NCI-H128 (cell line): ENCODE measurements around the gene TOPORS.

Source experiments
- DNase-seq: peaks from one replicate; lab custom pipeline; 2025; ENCODE audit not compliant: unreplicated experiment; lab: John Stamatoyannopoulos, UW

Gene TOPORS

GRCh38 chr9:32508728-32509127 is 43.7 kb downstream of the TOPORS start:
- DNase-seq = no peak

- no peak for DNase-seq
Measured at GRCh38 chr9:32503008-32503407, 49.4 kb downstream of the TOPORS start.

- no peak for DNase-seq
Measured at GRCh38 chr9:32502464-32502863, 49.9 kb downstream of the TOPORS start.

GRCh38 chr9:32501868-32502267 is 50.5 kb downstream of the TOPORS start:
- DNase-seq = no peak

- DNase-seq = no peak
Measured at GRCh38 chr9:32500768-32501167, 51.6 kb downstream of the TOPORS start.

GRCh38 chr9:32497921-32498320 is 54.5 kb downstream of the TOPORS start:
- no peak for DNase-seq

- no peak for DNase-seq
Measured at GRCh38 chr9:32490601-32491000, 61.8 kb downstream of the TOPORS start.
